ENCODE results near the gene DPH7. TPM values are rescaled to one million over a fixed set of nuclear protein-coding genes. Genes with fewer than 3 reads are reported as not detected.
A peak's percentile ranks its signal among the peaks of the same experiment; 100 is the strongest.

The DPH7 gene
- total RNA-seq, 1 experiment from 2014 or later: 35.9 TPM

GRCh38 chr9:137605121-137606004, 26.6 kb upstream of the DPH7 start, which contains the start of gene ARRDC1:
ARRDC1 (plus strand) TSS chr9:137605686; CDS start chr9:137605718, 32 bp downstream.
- H3K27ac ChIP-seq (ENCODE audit: low read length): peak within 1 kb of the TSS; percentile 46
- TF ChIP-seq SIN3A (IDR thresholded peaks at IDR 0.05; ENCODE audit: borderline replicate concordance, insufficient read depth, low read depth, low read length) (no peak), CTCF (IDR thresholded peaks at IDR 0.05) (no peak), REST (IDR thresholded peaks at IDR 0.05; ENCODE audit: insufficient read depth in 1 of 2, low read depth in 2 of 2, low read length in 1 of 2) (no peak), TCF7L2 (IDR thresholded peaks at IDR 0.05; ENCODE audit: low read depth, low read length) (no peak), POLR2AphosphoS5 (IDR thresholded peaks at IDR 0.05; ENCODE audit: low read depth, low read length) (no peak)
- no peaks in the 10 kb centered on the region for H3K9me3 ChIP-seq (ENCODE audit: control insufficient read depth, insufficient read depth, low read depth, low read length)
- no peaks in the 10 kb centered on the region for H3K36me3 ChIP-seq (ENCODE audit: control insufficient read depth, insufficient read depth, low read length)
- in situ Hi-C loops (cut with HindIII; ENCODE audit: low pct_unique_long_range_greater_than_20kb, low sequenced_read_pairs) (no loop called here), intact Hi-C loops (cut with micrococcal nuclease; ENCODE audit: unreplicated experiment) (no loop called here)
- peak; percentile 86 for ATAC-seq
- CTCF ChIA-PET: no interaction called here
- H3K4me3 ChIP-seq (ENCODE audit: low read depth in 2 of 2, low read length in 2 of 2): peak within 1 kb of the TSS; percentile 55 to 60
- DNase-seq (ENCODE audit: low read depth, low spot score): no peak
- no peaks in the 10 kb centered on the region for H3K27me3 ChIP-seq (ENCODE audit: control insufficient read depth, insufficient read depth, low read length)
- BruUV-seq (replicated peaks): no TSS peak
- peaks cover 11% of the 10 kb centered on the region for H3K4me1 ChIP-seq (ENCODE audit: control insufficient read depth, insufficient read depth, low read length)
- POLR2A ChIA-PET: interaction anchor here (0.6 kb wide), 2 partner anchors 14 to 71 kb away, joined by 3 to 8 read pairs; no protein-coding TSS in a partner anchor

- in situ Hi-C loops (cut with HindIII; ENCODE audit: low pct_unique_long_range_greater_than_20kb, low sequenced_read_pairs) (no loop called here), intact Hi-C loops (cut with micrococcal nuclease; ENCODE audit: unreplicated experiment) (no loop called here)
- DNase-seq (ENCODE audit: low read depth, low spot score) (no peak), ATAC-seq (no peak)
- no TSS peak for BruUV-seq (replicated peaks)
- H3K9me3 ChIP-seq (ENCODE audit: control insufficient read depth, insufficient read depth, low read depth, low read length): no peaks in the 10 kb centered on the region
- H3K27me3 ChIP-seq (ENCODE audit: control insufficient read depth, insufficient read depth, low read length): no peaks in the 10 kb centered on the region
- ChIA-PET POLR2A (interaction anchor here (0.6 kb wide), 2 partner anchors 14 to 70 kb away, joined by 3 to 8 read pairs; no protein-coding TSS in a partner anchor), CTCF (interaction anchor here (0.7 kb wide), 1 partner anchor 43 kb away, joined by 3 read pairs; no protein-coding TSS in a partner anchor)
- H3K27ac ChIP-seq (ENCODE audit: low read length): no peak overlapping the region
- no peaks in the 10 kb centered on the region for H3K36me3 ChIP-seq (ENCODE audit: control insufficient read depth, insufficient read depth, low read length)
- no peak for TF ChIP-seq REST (IDR thresholded peaks at IDR 0.05; ENCODE audit: insufficient read depth in 1 of 2, low read depth in 2 of 2, low read length in 1 of 2)
- no peak for TF ChIP-seq CTCF (IDR thresholded peaks at IDR 0.05)
- no peak for TF ChIP-seq SIN3A (IDR thresholded peaks at IDR 0.05; ENCODE audit: borderline replicate concordance, insufficient read depth, low read depth, low read length)
- no peak for TF ChIP-seq POLR2AphosphoS5 (IDR thresholded peaks at IDR 0.05; ENCODE audit: low read depth, low read length)
- no peak for TF ChIP-seq TCF7L2 (IDR thresholded peaks at IDR 0.05; ENCODE audit: low read depth, low read length)
- peaks cover 11% of the 10 kb centered on the region for H3K4me1 ChIP-seq (ENCODE audit: control insufficient read depth, insufficient read depth, low read length)
- H3K4me3 ChIP-seq (ENCODE audit: low read depth in 2 of 2, low read length in 2 of 2): peak overlapping the region; percentile 20 to 27; a peak in 3 of 4 replicates
Observed at GRCh38 chr9:137604345-137605086, 25.8 kb upstream of the DPH7 start.
